Cardiac fibroblast (primary cell): ENCODE results near the gene SPIN1.
A peak's percentile ranks its signal among the peaks of the same experiment; 100 is the strongest.

ENCODE experiments used
- DNase-seq, 2 donors: peaks; one replicate each; pipeline versions ENCODE4 v3.0.0 to v3.0.0-alpha.2; 2010; ENCODE audit warnings: low read depth in 2 of 2
- H3K4me3 ChIP-seq, 2 donors: replicated peaks in 1 of 2; 1 replicate in 1 of 2; 2 replicates in 1 of 2; pipeline ENCODE4 v1.5.1; 2011; ENCODE audit warnings: low read depth in 2 of 2, low read length in 2 of 2, mild to moderate bottlenecking in 2 of 2, moderate library complexity in 1 of 2
- TF ChIP-seq, protein P1 (sequence below): IDR thresholded peaks from one replicate; pipeline ENCODE4 v1.5.1; 2011; ENCODE audit warnings: low read depth, mild to moderate bottlenecking, low read length, inconsistent platforms

The SPIN1 gene

DNA sequence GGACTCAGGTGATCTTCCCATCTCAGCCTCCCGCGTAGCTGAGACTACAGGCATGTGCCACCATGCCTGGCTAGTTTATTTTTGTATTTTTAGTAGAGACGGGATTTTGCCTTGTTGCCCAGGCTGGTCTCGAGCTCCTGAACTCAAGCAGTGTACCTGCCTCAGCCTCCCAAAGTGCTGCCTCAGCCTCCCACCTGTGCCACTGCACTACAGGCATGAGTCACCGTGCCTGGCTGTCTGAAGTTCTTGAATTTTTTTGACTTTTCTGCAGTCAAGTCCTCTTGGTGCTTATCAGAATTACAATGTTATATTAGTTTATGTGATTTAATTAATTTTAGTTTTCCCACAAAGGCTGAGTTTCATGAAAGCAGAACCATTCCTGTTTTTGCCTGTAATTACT, 9.8 kb downstream of the SPIN1 start:
- H3K4me3 ChIP-seq = no peak overlapping the region
- TF ChIP-seq, protein P1, sequence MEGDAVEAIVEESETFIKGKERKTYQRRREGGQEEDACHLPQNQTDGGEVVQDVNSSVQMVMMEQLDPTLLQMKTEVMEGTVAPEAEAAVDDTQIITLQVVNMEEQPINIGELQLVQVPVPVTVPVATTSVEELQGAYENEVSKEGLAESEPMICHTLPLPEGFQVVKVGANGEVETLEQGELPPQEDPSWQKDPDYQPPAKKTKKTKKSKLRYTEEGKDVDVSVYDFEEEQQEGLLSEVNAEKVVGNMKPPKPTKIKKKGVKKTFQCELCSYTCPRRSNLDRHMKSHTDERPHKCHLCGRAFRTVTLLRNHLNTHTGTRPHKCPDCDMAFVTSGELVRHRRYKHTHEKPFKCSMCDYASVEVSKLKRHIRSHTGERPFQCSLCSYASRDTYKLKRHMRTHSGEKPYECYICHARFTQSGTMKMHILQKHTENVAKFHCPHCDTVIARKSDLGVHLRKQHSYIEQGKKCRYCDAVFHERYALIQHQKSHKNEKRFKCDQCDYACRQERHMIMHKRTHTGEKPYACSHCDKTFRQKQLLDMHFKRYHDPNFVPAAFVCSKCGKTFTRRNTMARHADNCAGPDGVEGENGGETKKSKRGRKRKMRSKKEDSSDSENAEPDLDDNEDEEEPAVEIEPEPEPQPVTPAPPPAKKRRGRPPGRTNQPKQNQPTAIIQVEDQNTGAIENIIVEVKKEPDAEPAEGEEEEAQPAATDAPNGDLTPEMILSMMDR = no peak
- no peak for DNase-seq

DNA sequence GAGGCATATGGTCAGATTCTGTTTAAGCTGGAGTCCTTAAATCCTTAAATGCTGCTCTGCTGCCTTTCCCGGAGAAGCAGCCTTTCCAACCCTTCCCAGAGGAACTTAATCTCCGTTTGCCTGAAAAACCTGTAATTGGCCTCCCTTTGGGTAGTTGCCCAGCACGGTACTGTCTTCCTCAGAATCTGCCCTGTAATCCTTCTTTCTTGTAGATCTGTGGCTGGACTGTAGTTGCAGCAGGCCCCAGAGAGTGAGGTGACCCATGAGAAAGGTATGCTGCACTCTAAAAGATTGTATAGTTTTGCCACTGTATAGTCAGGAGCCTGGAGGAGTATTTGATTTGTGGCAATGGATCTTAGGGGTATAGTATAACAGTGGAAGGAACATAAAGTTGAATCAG, 11.7 kb downstream of the SPIN1 start:
- peak; percentile 59 to 78 for DNase-seq
- no peak overlapping the region for H3K4me3 ChIP-seq
- TF ChIP-seq, protein P1 = no peak

DNA sequence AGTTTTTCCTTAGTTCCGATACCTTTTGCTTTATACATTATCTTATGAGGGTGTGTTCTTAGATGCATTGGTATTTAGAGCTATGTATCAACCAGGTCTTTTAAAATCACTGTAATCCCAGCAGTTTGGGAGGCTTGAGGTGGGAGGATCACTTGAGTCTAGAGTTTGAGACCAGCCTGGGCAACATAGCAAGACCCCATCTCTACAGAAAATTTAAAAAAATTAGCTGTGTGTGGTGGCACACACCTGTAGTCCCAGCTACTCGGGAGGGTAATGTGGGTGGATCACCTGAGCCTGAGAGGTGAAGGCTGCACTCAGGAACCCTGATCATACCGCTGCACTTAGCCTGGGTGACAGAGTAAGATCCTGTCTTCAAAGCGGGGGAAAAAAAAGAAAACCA, 15.1 kb downstream of the SPIN1 start:
- no peak for DNase-seq
- no peak overlapping the region for H3K4me3 ChIP-seq
- TF ChIP-seq, protein P1 = no peak

DNA sequence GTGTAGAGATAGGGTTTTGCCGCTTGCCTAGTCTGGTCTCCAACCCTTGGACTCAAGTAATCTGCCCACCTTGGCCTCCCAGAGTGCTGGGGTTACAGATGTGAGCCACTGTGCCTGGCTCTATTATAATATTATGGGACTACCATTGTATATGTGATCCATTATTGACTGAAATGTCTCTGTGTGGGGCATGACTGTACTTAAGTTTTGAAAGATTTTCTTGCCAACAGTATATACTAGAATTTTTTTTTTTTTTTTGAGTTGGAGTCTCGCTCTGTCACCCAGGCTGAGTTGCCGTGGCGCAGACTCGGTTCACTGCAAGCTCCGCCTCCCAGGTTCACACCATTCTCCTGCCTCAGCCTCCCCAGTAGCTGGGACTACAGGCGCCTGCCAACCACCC, 17.8 kb downstream of the SPIN1 start:
- no peak for DNase-seq
- TF ChIP-seq, protein P1 = no peak
- no peak overlapping the region for H3K4me3 ChIP-seq

DNA sequence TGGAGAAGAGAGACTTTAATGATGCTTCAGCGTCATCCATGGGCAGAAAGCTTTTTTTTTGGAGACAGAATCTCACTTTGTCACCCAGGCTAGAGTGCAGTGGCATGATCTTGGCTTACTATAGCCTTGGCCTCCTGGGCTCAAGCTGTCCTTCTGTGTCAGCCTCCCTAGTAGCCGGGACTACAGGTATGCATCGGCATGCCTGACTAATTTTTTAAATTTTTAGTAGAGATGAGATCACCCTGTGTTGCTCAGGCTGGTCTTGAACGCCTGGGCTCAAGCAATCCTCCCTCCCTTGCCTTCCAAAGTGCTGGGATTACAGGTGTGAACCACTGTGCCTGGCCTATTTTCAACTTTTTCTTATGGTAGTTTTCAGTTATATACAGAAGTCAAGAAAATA, 23.2 kb downstream of the SPIN1 start:
- TF ChIP-seq, protein P1 = no peak
- no peak overlapping the region for H3K4me3 ChIP-seq
- DNase-seq = no peak

DNA sequence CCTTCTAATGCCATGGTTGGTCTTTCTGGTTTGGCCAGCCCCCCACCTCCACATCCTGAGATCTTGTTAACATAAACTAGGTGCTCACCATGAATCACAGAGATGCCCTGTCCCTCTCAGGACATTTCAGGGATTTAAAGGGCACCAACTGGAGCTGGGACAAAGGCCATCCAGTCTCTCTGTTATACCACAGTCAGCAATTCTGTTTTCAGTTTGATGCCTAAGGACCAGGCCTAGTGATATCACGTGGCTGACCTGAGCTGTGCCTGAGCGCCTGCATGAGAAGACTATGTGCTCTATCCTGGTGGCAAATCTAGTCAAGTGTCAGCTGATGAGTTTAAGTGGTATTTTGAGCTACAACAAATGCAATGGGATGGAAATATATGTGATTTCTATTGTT, 26.1 kb downstream of the SPIN1 start:
- no peak for DNase-seq
- TF ChIP-seq, protein P1 = no peak

DNA sequence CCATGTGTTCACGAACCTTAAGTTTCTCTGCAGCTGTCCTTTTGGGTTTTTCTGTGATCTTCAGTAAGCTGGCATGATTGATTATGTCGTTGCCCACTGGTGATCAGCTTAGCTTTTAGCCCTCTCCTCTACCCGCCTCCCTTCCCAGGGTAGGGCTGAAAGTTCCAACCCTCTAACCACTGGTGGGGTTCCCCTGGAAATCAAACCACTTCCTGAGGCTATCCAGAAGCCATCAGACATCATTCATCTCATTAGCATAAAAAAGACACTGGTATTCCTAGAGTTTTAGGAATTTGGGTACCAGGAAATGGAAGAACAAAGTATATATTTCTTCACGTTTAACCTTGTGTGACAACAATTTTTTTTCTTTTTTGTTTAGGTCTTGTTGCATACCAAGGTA, 29.8 kb downstream of the SPIN1 start:
- TF ChIP-seq, protein P1 = no peak
- no peak for DNase-seq
- no peak overlapping the region for H3K4me3 ChIP-seq

More for the DNA sequence above, 26.1 kb downstream of the SPIN1 start:
- no peak overlapping the region for H3K4me3 ChIP-seq
